Calu3 (cell line): ENCODE results near the gene PHC3. TPM values are rescaled to one million over a fixed set of nuclear protein-coding genes. Genes with fewer than 3 reads are reported as not detected.
A peak's percentile ranks its signal among the peaks of the same experiment; 100 is the strongest.

Source experiments
- BruUV-seq: library from RNA; stranded (reverse); fragments of 400-500 nt; replicated peaks from 2 replicates; lab custom pipeline; 2021; lab: Mats Ljungman, UMichigan
- CTCF ChIA-PET: fragments of 300-600 bp; sonication (Branson Sonifier 250); formaldehyde crosslinking; loops from one replicate; lab custom pipeline; 2022; ENCODE audit warnings: antibody characterized with exemption; lab: Charles Lee
- DNase-seq: peaks from one replicate; pipeline ENCODE4 v3.0.0; 2022
- H3K27ac Mint-ChIP-seq: one replicate; pipeline ENCODE4 v1.8.0; 2022; ENCODE audit warnings: mixed read lengths; ENCODE audit not compliant: unreplicated experiment
- H3K27me3 Mint-ChIP-seq: one replicate; pipeline ENCODE4 v1.8.0; 2022; ENCODE audit warnings: mixed read lengths; ENCODE audit not compliant: unreplicated experiment
- H3K36me3 Mint-ChIP-seq: one replicate; pipeline ENCODE4 v1.8.0; 2022; ENCODE audit warnings: mild to moderate bottlenecking, moderate library complexity, mixed read lengths; ENCODE audit not compliant: insufficient read depth, unreplicated experiment
- H3K4me1 Mint-ChIP-seq: one replicate; pipeline ENCODE4 v1.8.0; 2022; ENCODE audit warnings: mild to moderate bottlenecking, low read depth, mixed read lengths; ENCODE audit not compliant: unreplicated experiment
- H3K4me3 Mint-ChIP-seq: one replicate; pipeline ENCODE4 v1.8.0; 2022; ENCODE audit warnings: mild to moderate bottlenecking, low read depth, moderate library complexity, mixed read lengths; ENCODE audit not compliant: unreplicated experiment
- H3K9me3 Mint-ChIP-seq: one replicate; pipeline ENCODE4 v1.8.0; 2022; ENCODE audit warnings: low read depth, mixed read lengths; ENCODE audit not compliant: unreplicated experiment
- intact Hi-C: fragments of 100-400 bp; cut with micrococcal nuclease; formaldehyde crosslinking; loops from one replicate; pipeline ENCODE4 v1.10.0; 2022; ENCODE audit not compliant: unreplicated experiment
- total RNA-seq: library from RNA; stranded (reverse); gene quantifications from 2 replicates; pipeline ENCODE4 v1.2.3, GENCODE V29; 2022
- TF ChIP-seq, protein P1 (sequence below): fragments of 200-600 bp; IDR thresholded peaks from one replicate; pipeline ENCODE4 v1.8.0; 2022; ENCODE audit warnings: antibody characterized with exemption; ENCODE audit not compliant: unreplicated experiment

The PHC3 gene
- total RNA-seq, 1 experiment from 2014 or later = 113 TPM

DNA sequence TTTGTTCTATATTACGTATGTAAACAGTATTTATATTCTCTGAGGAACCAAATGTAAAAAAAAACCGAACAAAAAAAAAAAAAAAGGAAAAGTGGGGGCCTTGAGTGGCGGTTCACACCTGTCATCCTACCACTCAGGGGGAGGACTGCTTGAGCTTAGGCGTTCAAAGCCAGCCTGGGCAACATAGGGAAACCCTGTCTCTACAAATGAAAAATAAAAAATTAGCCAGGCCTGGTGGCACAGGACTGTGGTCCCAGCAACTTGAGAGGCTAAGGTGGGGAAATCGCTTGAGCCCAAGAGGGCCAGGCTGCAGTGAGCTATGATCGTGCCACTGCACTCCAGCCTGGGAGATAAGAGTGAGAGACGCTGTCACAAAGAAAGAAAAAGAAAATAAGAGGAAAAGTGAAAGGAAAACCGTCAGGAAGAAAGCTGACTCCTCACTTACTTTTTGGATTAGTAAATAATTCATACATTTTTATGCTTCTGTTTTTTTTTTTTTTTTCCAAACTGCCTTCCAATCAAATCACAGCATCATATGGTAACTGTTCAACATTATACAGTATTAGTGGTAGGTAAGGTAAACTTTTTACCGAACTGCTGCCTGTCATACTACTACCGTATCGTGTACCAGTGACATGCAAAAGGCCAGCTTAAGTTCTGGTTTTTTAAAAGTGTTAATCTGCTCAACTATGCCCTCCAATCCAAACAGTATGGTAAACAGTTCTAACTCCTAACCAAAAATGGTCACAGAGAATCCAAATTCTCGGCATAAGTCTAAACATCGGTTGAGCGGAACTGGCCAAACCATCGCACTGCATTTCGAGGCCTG is 1.2 kb downstream of the PHC3 start:
- CTCF ChIA-PET = interaction anchor here (0.7 to 1.1 kb wide), 8 partner anchors 24 to 1578 kb away, joined by 3 to 7 read pairs (median 4); partner anchors contain the start of gene PRKCI
- TSS peak; percentile 49 for BruUV-seq
- no peaks in the 10 kb centered on the region for H3K27me3 Mint-ChIP-seq
- H3K36me3 Mint-ChIP-seq = peaks cover 56% of the 10 kb centered on the region
- intact Hi-C loops = no loop called here
- no peaks in the 10 kb centered on the region for H3K9me3 Mint-ChIP-seq
- peak overlapping the region; percentile 98 for H3K4me3 Mint-ChIP-seq
- TF ChIP-seq, protein P1, sequence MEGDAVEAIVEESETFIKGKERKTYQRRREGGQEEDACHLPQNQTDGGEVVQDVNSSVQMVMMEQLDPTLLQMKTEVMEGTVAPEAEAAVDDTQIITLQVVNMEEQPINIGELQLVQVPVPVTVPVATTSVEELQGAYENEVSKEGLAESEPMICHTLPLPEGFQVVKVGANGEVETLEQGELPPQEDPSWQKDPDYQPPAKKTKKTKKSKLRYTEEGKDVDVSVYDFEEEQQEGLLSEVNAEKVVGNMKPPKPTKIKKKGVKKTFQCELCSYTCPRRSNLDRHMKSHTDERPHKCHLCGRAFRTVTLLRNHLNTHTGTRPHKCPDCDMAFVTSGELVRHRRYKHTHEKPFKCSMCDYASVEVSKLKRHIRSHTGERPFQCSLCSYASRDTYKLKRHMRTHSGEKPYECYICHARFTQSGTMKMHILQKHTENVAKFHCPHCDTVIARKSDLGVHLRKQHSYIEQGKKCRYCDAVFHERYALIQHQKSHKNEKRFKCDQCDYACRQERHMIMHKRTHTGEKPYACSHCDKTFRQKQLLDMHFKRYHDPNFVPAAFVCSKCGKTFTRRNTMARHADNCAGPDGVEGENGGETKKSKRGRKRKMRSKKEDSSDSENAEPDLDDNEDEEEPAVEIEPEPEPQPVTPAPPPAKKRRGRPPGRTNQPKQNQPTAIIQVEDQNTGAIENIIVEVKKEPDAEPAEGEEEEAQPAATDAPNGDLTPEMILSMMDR = no peak
- peak overlapping the region; percentile 96 for H3K27ac Mint-ChIP-seq
- DNase-seq = no peak
- H3K4me1 Mint-ChIP-seq = peaks cover 19% of the 10 kb centered on the region

DNA sequence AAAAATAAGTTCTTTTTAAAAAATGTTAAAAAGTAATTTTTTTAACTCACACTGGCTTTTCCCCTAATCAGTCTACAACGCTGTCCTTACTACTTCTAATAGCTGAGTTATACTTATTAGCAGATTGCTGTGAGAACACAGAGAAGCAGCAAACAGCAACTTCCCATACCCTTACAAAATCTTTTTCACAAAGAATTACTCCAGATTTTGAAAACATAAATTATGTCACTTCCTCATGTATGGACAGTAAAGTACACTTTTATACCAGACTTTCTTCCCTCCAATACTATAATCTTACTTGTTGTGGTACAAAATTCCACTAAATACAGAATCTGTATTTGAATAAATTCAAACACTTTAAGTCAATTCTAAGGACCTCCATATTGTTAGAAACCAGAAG is 2.1 kb downstream of the PHC3 start:
- BruUV-seq = no TSS peak
- TF ChIP-seq, protein P1 = no peak
- H3K9me3 Mint-ChIP-seq = no peaks in the 10 kb centered on the region
- H3K27me3 Mint-ChIP-seq = no peaks in the 10 kb centered on the region
- peak overlapping the region; percentile 98 for H3K4me3 Mint-ChIP-seq
- H3K27ac Mint-ChIP-seq = peak overlapping the region; percentile 96
- CTCF ChIA-PET = interaction anchor here (1.0 kb wide), 1 partner anchor 61 kb away, joined by 3 read pairs; no protein-coding TSS in a partner anchor
- H3K36me3 Mint-ChIP-seq = peaks cover 58% of the 10 kb centered on the region
- peaks cover 19% of the 10 kb centered on the region for H3K4me1 Mint-ChIP-seq
- no peak for DNase-seq
- intact Hi-C loops = no loop called here

DNA sequence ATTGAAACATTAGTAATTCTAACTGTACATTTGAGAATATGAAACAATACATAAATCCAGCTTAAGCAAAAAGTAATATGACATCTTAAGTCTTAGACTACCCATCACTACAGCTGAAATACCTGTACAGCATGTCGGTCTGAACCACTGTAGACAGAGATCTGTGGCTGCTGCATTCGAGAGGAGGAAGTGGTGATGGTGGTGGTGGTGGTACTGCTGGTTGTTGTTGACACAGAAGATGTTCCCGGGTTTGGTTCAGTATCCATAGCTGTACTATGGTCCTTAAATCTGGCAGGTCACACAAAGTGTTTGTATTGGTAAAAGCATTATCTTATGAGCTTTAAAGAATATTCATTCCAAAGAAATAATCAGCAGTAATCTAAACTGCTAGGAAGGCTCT is 2.9 kb downstream of the PHC3 start:
- intact Hi-C loops = no loop called here
- TF ChIP-seq, protein P1 = no peak
- no peak for DNase-seq
- peaks cover 58% of the 10 kb centered on the region for H3K36me3 Mint-ChIP-seq
- CTCF ChIA-PET = interaction anchor here (0.7 to 1.0 kb wide), 2 partner anchors 61 to 880 kb away, joined by 3 read pairs; no protein-coding TSS in a partner anchor
- peaks cover 19% of the 10 kb centered on the region for H3K4me1 Mint-ChIP-seq
- no peaks in the 10 kb centered on the region for H3K27me3 Mint-ChIP-seq
- H3K27ac Mint-ChIP-seq = no peak overlapping the region
- no TSS peak for BruUV-seq
- no peak overlapping the region for H3K4me3 Mint-ChIP-seq
- H3K9me3 Mint-ChIP-seq = no peaks in the 10 kb centered on the region

DNA sequence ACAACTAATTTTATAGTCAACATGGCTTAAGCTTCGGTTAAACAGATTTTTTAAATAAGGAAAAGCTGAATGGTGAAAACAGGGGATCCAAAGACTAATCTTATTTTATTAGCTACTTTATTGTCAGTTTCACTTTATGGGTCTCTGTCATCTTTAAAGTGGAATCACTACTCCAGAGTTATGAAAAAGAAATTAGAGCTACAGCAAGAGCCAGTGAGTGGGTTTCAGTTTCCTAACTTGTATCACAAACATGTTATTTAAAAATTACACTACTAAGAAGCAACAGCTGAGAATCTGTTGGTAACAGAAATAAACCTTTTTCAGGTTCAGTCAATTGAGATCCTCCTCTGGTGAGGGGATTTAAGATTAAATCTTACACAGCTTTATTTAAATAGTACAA is 10.0 kb downstream of the PHC3 start:
- TF ChIP-seq, protein P1 = no peak
- BruUV-seq = no TSS peak
- no peak for DNase-seq
- no peak overlapping the region for H3K27ac Mint-ChIP-seq
- intact Hi-C loops = no loop called here
- no peaks in the 10 kb centered on the region for H3K27me3 Mint-ChIP-seq
- no peaks in the 10 kb centered on the region for H3K9me3 Mint-ChIP-seq
- H3K36me3 Mint-ChIP-seq = peaks cover 63% of the 10 kb centered on the region
- H3K4me1 Mint-ChIP-seq = no peaks in the 10 kb centered on the region
- H3K4me3 Mint-ChIP-seq = no peak overlapping the region
- CTCF ChIA-PET = interaction anchor here (0.8 kb wide), 2 partner anchors 9 to 12 kb away, joined by 3 to 6 read pairs; no protein-coding TSS in a partner anchor
